Stimulated activated naive CD8-positive, alpha-beta T cell treated with anti-CD3 and anti-CD28 coated beads, Interleukin-15, Interleukin-2, amounts not matched to agents 100 U/mL and 50 U/mL, for 24 hours (primary cell): ENCODE results near the gene CLCNKA.
"Not testable (repeated sequence)": the region's sequence is repeated elsewhere in the genome, so short reads cannot be mapped to it uniquely, and the experiment has no call there.

Source experiments
- ATAC-seq: fragments of 150-1000 bp; cut with Tn5 transposase; one replicate; pipeline ENCODE4 v1.10.0; 2021
- DNase-seq: peaks from one replicate; pipeline ENCODE4 v3.0.0; 2021

CLCNKA gene

GRCh38 chr1:16042096-16042495, 20.3 kb downstream of the CLCNKA start:
- DNase-seq: no peak
- no peak for ATAC-seq

DNA sequence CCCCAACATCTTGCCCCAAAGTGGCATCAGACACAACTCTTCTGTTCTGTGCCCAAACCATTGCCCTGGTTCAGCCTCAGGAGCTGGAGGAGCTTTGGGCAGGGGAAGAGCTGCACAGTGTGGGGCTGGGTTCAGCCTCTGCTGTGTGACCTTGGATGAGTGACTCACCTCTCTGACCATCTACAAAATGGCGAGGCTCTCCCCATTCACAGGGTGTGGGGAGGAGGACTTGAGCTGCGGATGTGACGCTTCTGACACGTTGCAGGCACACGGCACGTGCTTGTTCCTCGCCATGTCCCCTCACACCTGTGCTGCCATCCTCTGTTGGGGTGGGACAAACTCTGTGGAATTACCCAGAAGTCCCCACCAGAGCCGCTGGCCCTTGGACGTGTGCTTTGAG, 20.8 kb downstream of the CLCNKA start:
- not testable (repeated sequence) for ATAC-seq, DNase-seq

DNA sequence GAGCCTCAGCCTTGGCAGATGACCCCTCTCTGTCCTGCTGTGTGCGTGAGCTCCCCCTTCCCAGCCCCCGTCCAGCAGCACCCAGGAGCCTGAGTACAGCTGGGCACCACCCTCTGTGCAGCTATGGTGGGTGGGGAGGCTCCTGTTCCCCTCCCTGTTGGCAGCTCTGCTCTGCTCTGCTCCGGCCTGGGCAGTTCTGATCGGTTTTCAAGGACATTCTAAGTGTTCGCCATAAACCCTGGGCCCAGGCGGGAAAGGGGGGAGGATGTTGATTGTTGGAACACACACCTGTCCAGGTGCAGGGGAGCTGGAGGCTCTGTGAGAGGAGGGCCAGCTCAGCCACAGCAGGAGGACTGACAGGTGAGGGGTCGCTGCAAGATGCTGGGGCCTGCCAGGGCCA, 21.7 kb downstream of the CLCNKA start, which contains the start of gene CLCNKB:
Gene CLCNKB, plus strand, starts transcription at position 262 of the 400 bp plus-strand sequence. CDS start 711 bp downstream, outside the sequence.
- ATAC-seq (no peak), DNase-seq (no peak)

GRCh38 chr1:16043950-16044349, 22.1 kb downstream of the CLCNKA start:
- ATAC-seq (no peak), DNase-seq (no peak)

GRCh38 chr1:16046842-16047241, 25.0 kb downstream of the CLCNKA start:
- no peak for DNase-seq
- no peak for ATAC-seq

DNA sequence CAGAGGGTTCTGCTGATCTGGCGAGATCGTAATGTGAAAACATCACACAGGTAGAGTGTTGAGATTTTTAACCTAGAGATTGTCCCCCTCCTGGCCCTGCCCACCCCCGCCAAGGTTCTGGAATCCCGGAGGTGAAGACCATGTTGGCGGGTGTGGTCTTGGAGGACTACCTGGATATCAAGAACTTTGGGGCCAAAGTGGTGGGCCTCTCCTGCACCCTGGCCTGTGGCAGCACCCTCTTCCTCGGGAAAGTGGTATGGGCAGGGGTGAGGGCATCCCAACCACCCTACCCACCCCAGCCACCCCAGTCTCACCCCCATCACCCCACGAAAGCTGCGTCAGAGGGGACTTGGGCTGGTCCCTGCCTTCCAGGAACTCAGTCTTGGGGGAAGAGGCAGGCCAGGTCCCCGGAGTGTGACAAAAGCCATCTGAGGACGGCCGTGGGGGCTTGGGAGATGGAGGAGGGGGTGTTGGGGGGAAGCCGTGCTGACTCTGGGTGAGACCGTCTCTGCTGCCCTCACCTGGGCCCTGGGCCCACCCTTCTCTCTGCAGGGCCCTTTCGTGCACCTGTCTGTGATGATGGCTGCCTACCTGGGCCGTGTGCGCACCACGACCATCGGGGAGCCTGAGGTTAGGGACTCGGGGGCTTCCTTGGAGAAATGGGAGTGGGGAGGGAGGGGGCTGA, 26.1 kb downstream of the CLCNKA start:
- ATAC-seq: no peak
- DNase-seq: no peak

DNA sequence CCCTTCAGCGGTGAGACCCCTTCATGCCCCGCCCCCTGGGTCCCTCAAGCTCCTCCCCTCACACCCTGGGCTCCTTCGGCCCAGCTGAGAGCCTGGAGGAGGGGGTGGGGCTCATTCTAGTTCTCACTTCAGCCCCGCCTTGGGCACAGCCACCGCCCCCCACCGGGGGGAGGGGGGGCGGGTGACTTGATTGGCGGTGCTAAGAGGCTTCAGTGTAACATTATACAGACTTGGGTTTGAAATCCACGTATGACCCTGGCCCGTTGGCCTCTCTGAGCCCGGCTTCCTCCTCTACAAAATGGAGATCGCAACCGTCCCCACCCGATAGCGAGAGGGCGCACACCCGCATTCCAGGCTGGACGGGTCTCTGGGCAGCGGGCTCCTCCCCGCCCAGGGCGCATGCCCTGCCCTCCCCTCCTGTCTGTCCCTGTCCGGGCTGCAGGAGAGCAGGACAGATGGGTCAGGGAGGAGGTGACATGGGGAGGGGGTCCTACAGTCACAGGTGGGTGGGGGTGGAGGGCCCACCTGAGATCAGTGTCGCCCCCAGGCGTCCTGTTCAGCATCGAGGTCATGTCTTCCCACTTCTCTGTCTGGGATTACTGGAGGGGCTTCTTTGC, 26.8 kb downstream of the CLCNKA start:
- ATAC-seq: no peak
- peak; percentile 36 for DNase-seq

GRCh38 chr1:16050328-16050727, 28.5 kb downstream of the CLCNKA start:
- DNase-seq (no peak), ATAC-seq (no peak)

DNA sequence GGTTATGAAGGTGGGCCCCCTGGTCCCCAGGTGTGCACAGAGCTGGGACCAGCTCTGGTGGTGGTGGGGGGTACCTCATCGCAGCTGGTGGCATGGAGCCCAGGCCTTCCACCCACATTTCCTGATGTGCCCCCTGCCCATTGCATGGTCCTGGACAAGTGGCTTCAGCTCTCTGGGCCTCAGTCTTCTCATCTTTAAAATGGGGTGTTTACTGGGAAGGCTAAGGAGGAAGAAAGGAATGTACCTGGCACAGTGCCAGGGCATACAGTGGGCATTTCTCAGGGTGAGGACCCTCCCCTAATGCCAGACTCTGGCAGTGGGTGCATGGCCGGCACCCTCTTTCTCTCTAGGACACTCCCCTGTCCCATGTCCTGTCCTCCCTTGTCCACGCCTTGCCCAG, 29.2 kb downstream of the CLCNKA start:
- ATAC-seq (no peak), DNase-seq (no peak)

DNA sequence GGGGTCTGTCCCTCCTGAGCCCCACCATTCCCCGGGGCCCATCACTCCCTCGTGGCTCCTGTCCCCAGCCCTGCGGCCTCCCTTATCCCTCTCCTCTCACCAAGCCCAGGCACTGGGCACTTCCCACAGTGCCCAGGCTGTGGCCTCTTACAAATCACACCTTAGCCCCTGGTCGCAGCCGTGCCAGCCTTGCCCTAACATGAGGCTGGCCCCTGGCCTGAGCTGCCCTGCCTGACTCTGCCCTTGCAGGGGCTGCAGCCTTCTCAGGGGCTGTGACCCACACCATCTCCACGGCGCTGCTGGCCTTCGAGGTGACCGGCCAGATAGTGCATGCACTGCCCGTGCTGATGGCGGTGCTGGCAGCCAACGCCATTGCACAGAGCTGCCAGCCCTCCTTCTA, 30.1 kb downstream of the CLCNKA start:
- not testable (repeated sequence) for ATAC-seq

DNA sequence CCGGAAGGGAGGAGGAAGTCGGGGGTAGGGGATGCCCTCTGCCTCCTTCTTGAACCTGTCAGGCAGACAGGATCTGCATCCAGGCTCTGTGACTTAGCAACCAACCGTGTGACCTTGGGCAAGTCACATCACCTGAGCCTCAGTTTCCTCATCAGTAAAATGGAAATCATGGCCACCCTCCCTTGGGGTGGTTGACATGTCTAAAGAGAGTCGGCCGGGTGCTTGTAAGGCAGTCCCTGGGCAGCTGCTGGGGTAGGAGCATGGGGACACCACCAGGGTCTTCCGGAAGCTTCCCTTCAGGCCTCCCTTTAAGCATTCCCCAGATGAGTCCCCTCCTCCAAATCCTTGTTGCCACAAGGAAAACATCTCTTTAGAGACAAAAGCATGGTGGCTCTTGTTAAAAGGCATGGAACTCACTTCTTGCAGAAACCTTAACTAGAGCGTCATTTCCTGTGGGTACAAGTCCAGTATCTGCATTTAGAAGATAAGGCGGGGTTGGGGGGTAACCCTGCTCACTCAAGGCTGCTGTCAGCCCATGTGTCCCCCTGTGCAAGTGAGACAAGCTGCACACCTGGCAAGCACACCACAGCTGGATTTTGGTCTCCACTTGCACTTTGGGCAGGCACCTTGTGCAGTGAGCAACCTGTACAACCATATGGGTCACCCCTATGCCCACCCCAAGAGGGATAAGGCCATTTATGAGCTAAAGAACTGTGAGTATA, 32.1 kb downstream of the CLCNKA start:
- no peak for ATAC-seq

More for the DNA sequence above, 30.1 kb downstream of the CLCNKA start:
- DNase-seq: not testable (repeated sequence)

DNA sequence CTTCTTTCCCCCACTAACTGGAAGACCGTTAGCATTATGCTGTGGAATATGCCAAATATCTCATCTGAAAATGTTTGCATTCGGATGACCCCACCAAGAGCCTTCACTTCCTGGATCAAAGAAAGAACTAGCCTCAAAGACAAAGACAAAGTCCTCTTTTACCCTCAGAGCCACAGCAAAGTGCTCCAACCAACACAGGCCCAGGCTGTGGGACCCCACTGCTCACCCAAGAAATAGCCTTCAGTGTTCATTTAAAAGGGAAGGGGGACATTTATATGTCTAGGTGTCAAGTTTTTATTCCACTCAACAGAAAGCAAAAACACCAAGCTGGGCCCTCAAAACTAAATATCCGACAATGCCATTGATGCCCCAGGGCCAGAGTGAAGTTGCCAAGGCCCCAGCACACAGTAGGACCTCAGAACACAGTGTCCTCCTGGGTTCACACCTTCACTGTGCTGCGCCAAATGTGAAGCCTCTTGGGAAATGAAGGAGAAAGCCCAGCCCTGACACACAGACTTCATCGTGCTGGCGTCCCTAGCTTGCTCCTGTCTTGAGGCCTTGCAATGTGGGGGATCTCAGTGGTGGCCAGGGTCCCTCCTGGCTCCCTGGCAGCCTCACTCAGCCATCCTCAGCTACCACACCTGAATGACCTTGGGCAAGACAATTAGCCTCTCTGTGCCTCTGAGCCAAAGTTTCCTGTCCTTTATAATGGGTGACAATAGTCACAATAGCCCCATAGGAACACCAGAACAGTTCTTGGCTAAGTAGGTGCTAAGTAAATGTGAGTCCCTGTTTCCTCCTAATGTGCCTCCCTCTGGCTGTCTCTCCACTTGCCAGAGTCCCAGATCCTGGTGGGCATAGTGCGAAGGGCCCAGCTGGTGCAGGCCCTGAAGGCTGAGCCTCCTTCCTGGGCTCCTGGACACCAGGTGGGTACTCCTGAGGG, 33.0 kb downstream of the CLCNKA start:
- ATAC-seq (no peak), DNase-seq (no peak)

More for the DNA sequence above, 32.1 kb downstream of the CLCNKA start:
- no peak for DNase-seq

GRCh38 chr1:16055613-16056520, 34.0 kb downstream of the CLCNKA start:
- peak; percentile 76 for DNase-seq
- ATAC-seq: peak; percentile 79

GRCh38 chr1:16056521-16056912, 34.7 kb downstream of the CLCNKA start:
- DNase-seq, ATAC-seq: not testable (repeated sequence)

DNA sequence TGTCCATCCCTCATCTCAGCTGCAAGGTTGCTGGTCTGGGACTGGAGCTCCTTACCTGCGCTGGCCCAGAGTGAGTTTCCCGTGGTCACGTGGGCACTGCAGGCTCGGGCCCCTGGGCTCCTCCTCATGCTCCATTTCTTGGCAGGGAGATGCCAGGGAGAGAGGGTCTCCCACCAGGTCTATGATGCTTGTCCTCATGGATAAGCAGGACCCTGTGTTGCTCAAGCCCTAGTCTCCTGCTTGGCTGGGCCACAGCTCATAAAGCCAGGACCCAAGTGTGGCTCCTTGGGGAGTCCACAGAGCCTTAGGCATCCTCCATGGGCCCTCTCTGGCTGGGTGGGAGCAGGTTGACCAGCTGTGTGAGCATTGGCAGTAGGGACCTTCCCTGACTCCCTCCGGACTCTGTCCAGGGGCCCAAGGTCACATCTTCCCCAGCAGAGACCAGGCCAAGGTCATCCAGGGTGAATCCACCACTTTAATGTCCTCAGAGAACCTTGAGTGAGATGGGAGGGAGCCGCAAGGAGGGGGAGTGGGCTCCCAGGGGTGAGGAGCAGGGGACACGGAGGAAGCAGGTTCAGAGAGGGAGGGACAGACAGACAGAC, 35.6 kb downstream of the CLCNKA start:
- ATAC-seq, DNase-seq: not testable (repeated sequence)

DNA sequence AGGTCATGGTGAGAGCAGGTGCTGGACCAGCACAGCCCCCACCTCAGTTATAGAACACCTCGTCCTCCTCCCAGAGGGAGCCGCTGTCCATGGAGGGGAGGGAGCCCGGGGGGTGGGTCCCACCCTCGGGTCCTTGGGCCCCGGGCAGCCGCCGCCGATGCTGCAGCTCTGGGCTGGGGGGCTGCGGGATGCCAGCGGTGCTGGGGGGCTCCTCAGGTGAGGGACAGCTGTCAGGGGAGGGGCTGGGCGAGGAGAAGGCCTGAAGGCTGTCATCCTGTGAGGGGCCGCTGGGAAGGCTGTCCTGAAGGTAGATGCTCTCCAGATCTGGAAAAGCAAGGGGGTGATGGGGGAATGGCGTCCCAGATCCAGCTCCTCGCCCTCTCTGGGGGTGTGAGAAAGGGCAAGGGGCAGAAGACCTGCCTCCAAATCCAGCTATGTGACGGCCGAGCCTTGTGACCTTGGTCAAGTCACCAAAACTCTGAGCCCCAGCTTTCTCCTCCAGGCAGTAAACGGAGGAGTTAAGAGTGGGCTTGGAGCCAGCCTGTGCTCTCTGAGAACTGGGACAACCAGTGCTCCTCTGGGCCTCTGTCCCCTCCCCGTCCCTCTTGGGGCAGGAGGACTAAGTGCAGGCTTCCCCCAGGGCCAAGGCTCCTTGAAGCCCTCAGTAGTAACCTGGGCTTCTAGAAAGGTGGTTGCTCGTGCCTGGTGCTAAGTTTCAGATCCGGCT, 36.7 kb downstream of the CLCNKA start:
- ATAC-seq, DNase-seq: not testable (repeated sequence)

GRCh38 chr1:16061266-16061665, 39.4 kb downstream of the CLCNKA start:
- no peak for ATAC-seq
- DNase-seq: no peak

- not testable (repeated sequence) for ATAC-seq, DNase-seq
These were observed 40.3 kb downstream of the CLCNKA start for GRCh38 chr1:16061989-16062686.

DNA sequence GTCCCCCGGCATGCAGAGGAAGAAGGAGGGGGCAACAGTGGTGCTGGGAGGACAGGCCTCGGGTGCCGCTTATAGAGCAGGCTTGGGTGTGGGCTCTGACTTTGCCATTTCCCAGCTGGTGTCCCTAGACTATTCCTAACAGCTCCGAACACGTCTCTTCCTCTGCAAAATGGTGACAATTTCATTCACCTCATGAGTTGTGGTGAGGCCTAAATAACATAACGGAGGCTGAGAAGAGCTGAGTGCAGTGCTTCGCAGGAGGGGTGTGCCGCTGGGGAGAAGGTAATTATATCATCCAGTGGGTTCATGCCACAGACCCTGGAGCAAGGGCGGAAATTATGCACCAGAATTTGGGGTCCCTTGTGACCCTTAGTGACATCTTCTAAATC, 40.8 kb downstream of the CLCNKA start:
- DNase-seq, ATAC-seq: not testable (repeated sequence)
